ENCODE measurements around the gene APBA2.

The APBA2 gene

GRCh38 chr15:28962851-28963710 lies 77.3 kb downstream of the APBA2 start:
- Mint-ChIP-seq H3K27me3 (ENCODE audit: low read depth, poor library complexity) (no peaks in the 10 kb centered on the region), H3K9me3 (no peaks in the 10 kb centered on the region), H3K36me3 (ENCODE audit: low read depth) (peaks cover 42% of the 10 kb centered on the region), H3K4me1 (peaks cover 20% of the 10 kb centered on the region), H3K27ac (no peak overlapping the region), H3K4me3 (no peak overlapping the region)
- TF ChIP-seq, protein P1, sequence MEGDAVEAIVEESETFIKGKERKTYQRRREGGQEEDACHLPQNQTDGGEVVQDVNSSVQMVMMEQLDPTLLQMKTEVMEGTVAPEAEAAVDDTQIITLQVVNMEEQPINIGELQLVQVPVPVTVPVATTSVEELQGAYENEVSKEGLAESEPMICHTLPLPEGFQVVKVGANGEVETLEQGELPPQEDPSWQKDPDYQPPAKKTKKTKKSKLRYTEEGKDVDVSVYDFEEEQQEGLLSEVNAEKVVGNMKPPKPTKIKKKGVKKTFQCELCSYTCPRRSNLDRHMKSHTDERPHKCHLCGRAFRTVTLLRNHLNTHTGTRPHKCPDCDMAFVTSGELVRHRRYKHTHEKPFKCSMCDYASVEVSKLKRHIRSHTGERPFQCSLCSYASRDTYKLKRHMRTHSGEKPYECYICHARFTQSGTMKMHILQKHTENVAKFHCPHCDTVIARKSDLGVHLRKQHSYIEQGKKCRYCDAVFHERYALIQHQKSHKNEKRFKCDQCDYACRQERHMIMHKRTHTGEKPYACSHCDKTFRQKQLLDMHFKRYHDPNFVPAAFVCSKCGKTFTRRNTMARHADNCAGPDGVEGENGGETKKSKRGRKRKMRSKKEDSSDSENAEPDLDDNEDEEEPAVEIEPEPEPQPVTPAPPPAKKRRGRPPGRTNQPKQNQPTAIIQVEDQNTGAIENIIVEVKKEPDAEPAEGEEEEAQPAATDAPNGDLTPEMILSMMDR (IDR thresholded peaks at IDR 0.05): no peak
- DNase-seq: no peak

DNA sequence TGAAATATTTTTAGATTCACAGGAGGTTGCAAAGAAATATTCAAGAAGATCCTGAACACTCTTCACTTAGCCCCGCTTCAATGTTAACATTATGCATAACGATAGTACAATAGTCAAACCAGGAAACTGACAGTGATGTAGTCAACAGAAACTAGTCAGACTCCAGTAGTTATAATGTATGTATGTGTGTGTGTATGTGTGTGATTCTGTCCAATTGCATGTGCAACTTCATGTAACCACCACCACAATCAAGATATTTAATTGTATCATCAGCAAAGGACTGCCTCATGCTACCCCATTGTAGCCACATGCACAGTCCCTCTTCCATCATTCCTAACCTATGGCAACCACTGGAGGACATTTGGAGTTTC lies 77.9 kb downstream of the APBA2 start:
- Mint-ChIP-seq H3K27me3 (ENCODE audit: low read depth, poor library complexity) (no peaks in the 10 kb centered on the region), H3K4me3 (no peak overlapping the region), H3K27ac (no peak overlapping the region), H3K36me3 (ENCODE audit: low read depth) (peaks cover 37% of the 10 kb centered on the region), H3K4me1 (peaks cover 19% of the 10 kb centered on the region), H3K9me3 (no peaks in the 10 kb centered on the region)
- no peak for DNase-seq
- TF ChIP-seq, protein P1 (IDR thresholded peaks at IDR 0.05): no peak

DNA sequence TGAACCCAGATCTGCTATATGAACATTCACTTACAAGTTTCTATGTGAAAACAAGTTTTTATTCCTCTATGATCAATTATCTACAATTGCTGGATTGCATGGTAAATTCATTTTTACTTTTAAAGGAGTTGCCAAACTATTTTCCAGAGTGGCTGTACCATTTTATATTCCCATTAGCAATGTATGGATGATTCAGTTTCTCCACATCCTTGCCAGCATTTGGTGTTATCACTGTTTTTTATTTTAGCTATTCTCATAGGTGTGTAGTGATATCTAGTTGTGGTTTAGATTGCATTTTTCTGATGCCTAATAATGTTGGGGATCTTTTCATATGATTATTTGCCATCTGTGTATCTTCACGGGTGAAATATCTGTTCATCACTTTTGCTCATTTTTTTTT lies 78.3 kb downstream of the APBA2 start:
- H3K27ac Mint-ChIP-seq: no peak overlapping the region
- H3K36me3 Mint-ChIP-seq (ENCODE audit: low read depth): peaks cover 34% of the 10 kb centered on the region
- TF ChIP-seq, protein P1 (IDR thresholded peaks at IDR 0.05): no peak
- DNase-seq: no peak
- H3K27me3 Mint-ChIP-seq (ENCODE audit: low read depth, poor library complexity): no peaks in the 10 kb centered on the region
- peaks cover 19% of the 10 kb centered on the region for H3K4me1 Mint-ChIP-seq
- H3K4me3 Mint-ChIP-seq: no peak overlapping the region
- H3K9me3 Mint-ChIP-seq: no peaks in the 10 kb centered on the region

DNA sequence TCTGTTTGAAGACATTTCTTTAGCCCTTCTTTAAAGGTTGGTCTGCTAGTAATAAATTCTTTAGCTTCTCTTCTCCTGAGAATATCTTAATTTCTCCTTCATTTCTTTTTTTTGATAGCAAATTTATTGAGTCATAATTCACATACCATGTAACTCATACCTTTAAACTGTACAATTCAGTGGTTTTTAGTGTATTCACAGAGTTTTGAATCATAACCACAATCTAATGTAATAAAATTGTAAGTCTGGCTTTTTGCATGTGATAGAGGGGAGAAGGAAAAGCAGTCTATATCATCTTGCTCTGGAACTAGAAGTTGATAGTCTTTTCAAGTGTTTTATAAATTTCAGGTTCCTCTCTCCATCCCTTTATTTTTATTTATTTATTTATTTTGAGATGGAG lies 81.3 kb downstream of the APBA2 start:
- TF ChIP-seq, protein P1 (IDR thresholded peaks at IDR 0.05): no peak
- H3K4me1 Mint-ChIP-seq: peaks cover 13% of the 10 kb centered on the region
- H3K4me3 Mint-ChIP-seq: no peak overlapping the region
- no peaks in the 10 kb centered on the region for H3K9me3 Mint-ChIP-seq
- no peak for DNase-seq
- H3K36me3 Mint-ChIP-seq (ENCODE audit: low read depth): peaks cover 25% of the 10 kb centered on the region
- H3K27ac Mint-ChIP-seq: no peak overlapping the region
- peaks cover 4% of the 10 kb centered on the region for H3K27me3 Mint-ChIP-seq (ENCODE audit: low read depth, poor library complexity)

DNA sequence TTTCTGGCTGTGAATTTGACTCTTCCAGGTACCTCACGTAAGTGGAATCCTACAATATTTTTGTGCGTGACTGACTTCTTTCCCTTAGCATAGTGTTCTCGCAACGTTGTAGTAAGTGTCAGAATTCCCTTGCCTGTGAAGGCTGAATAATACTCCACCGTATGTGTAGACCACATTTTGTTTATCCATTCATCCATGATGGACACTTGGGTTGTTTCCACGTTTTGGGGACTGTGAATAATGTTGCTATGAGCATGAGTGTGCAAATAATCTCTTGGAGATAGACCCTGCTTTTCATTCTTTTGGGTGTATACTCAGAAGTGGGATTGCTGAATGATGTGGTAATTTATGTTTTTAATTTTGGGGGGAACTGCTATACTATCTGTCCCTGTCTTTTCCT lies 82.2 kb downstream of the APBA2 start:
- Mint-ChIP-seq H3K36me3 (ENCODE audit: low read depth) (peaks cover 21% of the 10 kb centered on the region), H3K4me1 (peaks cover 13% of the 10 kb centered on the region), H3K27me3 (ENCODE audit: low read depth, poor library complexity) (peaks cover 6% of the 10 kb centered on the region), H3K27ac (no peak overlapping the region), H3K4me3 (no peak overlapping the region), H3K9me3 (no peaks in the 10 kb centered on the region)
- TF ChIP-seq, protein P1 (IDR thresholded peaks at IDR 0.05): no peak
- no peak for DNase-seq
